H7 (cell line): ENCODE data around the gene TUBA4A. TPM values are rescaled to one million over a fixed set of nuclear protein-coding genes. Genes with fewer than 3 reads are reported as not detected.

Source experiments
- DNase-seq: peaks from one replicate; pipeline ENCODE4 v3.0.0; 2012
- H3K27me3 ChIP-seq: 2 replicates; pipeline ENCODE4 v1.6.0; 2011; ENCODE audit warnings: mild to moderate bottlenecking, low read length; ENCODE audit not compliant: control insufficient read depth, insufficient read depth
- H3K36me3 ChIP-seq: replicated peaks from 2 replicates; pipeline ENCODE4 v1.5.1; 2011; ENCODE audit warnings: low read length; ENCODE audit not compliant: control insufficient read depth, insufficient read depth
- H3K4me3 ChIP-seq: 2 replicates; pipeline ENCODE4 v1.5.1; 2011; ENCODE audit warnings: low read depth, mild to moderate bottlenecking, control low read depth, low read length, moderate library complexity; ENCODE audit not compliant: insufficient read depth
- total RNA-seq: library from RNA; depleted of rRNA; stranded (reverse); fragments of >200 nt; shearing (Covaris generic); gene quantifications from 2 replicates; pipeline ENCODE4 v1.2.3, GENCODE V29; 2014

TUBA4A gene
- total RNA-seq, 1 experiment from 2014 or later = 20.3 TPM

DNA sequence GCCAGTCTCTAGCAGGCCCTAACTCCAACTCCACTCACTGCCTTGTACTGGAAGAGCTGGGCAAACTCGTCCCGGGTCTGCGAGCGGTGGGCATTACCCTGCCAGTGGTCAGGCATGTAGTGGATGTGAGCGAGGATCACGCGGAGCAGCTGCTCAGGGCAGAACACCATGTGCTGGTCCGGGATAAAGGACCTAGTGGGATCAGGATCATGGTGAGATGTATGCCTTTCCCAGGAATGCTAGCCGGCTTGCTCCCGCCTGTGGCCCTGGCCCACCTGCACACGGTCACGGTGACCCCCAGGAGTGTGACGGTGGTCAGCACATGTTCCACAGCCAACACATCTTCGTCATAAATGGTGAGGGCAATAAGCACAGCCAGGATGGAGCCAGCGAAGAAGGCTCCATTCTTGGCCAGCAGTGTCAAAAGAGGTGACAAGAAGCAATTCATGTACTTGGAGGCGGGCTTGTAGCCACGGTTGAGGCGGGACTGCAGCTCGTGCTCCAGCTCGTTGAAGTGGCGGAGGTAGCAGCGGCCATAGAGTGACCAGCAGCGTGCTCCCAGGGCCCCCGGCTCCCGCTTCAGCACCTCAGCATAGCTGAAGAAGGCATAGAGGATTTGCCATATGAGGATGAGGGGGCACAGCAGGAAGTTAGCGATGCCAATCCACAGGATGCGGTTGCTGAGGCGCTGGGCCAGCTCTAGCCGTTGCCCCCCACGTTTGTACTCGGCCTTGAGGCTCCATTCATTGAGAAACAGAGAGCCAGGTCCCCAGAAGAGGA is 29.7 kb downstream of the TUBA4A start:
- H3K36me3 ChIP-seq = peaks cover 19% of the 10 kb centered on the region

DNA sequence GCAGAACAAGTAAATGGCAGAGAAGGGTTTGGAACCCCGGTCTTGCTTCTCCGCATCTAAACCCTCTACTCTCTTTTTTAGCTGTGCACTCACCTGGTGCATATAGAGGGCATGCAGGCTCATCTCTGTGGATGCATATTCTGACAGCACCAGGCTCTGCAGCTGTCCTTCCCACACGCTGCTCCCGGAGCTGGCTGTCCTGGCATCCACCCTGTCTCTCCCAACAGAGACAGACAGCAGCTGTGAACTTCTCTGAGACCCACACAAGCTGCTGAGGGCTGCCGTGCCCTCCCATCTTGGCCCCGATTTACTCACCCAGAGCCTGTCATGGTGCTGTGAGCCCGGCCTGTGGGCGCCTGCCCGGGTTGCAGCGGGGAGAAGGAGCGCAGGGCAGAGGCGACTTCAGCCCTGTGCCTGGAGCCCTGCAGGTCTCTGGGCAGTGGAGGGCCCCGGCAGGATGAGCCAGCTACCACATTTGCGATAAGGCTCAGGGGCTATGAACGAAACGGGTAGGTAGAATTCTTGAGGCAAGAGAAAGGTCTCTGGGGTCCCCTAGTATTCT is 31.7 kb downstream of the TUBA4A start:
- peaks cover 19% of the 10 kb centered on the region for H3K36me3 ChIP-seq
- no peaks in the 10 kb centered on the region for H3K27me3 ChIP-seq
- no peak for DNase-seq
- no peak overlapping the region for H3K4me3 ChIP-seq

More for the DNA sequence above, 29.7 kb downstream of the TUBA4A start:
- Histone ChIP-seq H3K4me3 (no peak overlapping the region), H3K27me3 (no peaks in the 10 kb centered on the region)
- DNase-seq = no peak

DNA sequence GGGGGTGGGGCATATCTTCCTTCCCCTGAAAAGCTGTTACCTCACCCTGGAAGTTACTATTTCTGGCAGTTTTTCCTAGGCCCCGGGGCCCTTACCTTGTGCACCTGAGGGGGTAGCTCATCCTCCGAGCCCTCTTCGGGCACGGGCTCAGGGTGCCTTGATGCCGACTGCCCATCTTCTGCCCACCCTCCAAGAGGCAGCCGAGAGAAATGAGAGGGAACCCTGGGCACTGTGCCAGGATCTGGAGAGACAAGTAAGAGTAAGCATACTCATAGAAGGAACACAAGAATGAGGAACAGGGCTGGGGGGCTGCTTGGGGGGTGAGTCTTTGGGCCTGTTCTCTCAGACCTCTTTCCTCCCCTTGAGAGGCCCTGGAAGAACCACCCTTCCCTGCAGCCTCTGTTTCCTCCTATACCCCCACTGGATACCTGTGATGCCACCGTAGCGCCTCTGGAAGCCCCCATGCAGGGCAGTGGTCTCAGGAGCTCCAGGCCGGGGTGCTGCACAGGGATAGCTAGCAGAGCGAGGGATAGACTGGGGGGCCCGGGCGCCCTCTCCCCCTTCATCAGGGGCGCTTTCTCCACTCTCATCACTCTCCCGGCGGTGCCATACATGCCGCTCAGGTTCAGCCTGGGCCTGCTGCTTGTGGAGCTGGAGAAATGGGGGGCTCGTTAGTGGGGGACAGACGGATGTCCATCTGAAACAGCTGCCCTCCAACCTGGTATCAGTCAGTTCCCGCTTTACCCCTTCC is 32.9 kb downstream of the TUBA4A start:
- no peak for DNase-seq
- Histone ChIP-seq H3K36me3 (peaks cover 18% of the 10 kb centered on the region), H3K4me3 (no peak overlapping the region), H3K27me3 (no peaks in the 10 kb centered on the region)

DNA sequence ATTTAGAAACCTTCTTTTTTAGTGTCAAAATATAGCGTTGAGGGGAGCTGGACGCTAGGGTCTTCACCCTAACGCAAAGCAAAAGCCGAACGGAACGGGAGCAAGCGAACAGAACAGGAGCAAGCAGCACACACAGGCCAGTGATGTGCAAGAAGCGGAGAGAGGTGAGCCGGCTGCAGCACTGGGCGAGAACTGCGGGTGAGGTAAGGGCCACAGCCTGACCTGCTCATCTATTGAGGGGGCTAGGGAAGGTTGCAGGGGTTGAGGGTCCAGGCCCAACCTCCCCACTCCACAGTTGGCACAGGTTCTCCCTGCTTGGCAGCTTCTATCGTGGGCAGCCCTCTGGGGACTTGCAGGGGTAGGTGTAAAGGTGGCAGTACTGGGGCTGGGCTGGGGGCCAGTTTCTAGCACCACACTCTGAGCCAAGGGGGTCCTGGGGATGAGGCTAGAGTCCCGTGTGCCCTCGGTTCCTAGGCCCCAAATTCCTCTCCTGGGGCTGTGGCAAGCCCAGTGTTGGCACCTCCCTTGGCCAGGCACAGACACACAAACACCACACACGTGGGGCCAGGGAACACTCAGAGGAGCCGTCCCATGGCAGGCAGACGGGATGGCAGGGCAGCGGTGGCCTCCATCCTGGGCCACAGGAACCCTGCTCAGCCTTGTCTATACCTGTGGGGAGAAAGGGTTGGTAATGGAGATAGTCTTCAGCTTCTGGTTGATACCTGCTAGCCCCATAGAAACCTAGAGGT is 33.8 kb downstream of the TUBA4A start:
- DNase-seq = peak; percentile 53
- H3K4me3 ChIP-seq = no peak overlapping the region
- no peaks in the 10 kb centered on the region for H3K27me3 ChIP-seq
- H3K36me3 ChIP-seq = peaks cover 18% of the 10 kb centered on the region

DNA sequence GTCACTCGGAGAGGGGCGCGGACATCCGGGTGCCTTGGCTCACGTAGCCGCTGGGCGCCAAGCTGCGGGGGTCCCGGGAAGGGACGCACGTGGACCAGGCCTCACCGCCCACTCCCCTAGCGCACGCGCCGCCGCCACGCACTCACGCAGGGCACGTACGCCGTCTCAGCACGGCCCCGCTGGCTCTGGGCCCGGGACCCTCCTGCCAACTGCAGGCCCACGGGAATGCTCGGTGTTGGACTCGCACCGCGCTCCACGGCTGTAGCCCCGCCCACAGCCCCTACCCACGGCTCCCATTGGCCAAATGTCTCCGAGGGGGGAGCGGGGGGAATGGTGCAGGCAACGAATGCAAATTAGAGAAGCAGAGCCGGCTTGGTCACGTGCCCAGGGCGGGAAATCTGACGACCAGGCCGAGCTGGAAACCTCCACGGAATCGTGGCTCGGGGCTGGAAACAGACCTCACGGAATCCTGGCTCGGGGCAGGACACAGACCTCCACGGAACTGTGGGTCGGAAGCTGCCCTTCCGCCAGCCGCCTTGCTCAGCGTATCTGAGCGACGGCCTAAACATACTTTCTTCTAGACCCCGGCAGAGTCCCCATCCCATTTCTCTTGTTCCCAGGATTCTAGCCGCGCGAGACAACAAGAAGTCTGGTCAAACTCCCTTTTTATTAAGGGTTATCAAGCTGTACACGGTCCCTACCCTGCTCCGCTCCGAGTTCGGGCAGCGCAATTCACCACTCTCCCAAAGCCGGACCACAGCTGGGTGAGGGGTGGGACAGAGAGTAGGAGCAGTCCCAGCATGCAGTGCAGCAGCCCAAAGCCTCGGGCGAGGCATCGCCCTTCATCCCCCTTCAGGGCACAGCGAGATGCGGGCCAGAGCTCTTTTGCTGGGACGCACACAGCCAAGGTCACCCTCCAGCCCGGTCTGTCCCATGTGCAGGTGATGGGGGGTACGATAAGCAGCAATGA is 34.7 kb downstream of the TUBA4A start, which contains the start of gene ABCB6:
Gene ABCB6, minus strand, starts transcription at position 227 of the 970 bp plus-strand sequence. CDS start 285 bp downstream, outside the sequence.
- no peaks in the 10 kb centered on the region for H3K27me3 ChIP-seq
- DNase-seq = peak; percentile 98
- peak within 1 kb of the TSS; percentile 74 for H3K4me3 ChIP-seq
- peaks cover 18% of the 10 kb centered on the region for H3K36me3 ChIP-seq

DNA sequence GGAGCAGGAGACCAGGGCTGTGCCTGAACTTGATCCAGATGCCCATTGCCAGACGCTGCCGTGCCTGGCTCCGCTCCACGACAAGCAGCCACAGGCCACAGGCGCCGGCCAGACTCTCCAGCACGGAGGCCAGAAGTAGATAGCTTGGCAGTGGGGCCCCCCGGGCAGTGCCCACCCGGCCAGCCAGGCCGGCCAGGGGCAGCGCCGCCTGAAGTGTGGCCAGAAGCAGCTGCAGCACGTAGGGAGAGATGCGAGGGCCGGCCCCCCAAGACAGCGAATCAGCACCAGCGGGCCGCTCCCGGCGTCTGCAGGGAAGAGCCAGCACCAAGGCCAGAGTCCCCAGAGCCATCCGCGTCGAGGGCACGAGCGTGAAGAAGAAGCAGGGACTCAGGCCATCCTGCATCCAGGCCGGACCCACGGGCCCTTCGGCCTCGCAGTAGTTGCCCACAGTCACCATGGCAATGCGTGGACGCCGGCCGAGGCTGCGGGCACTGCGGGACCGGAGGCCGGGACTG is 35.4 kb downstream of the TUBA4A start:
- peak; percentile 93 for DNase-seq
- Histone ChIP-seq H3K4me3 (peak overlapping the region; percentile 74), H3K36me3 (peaks cover 15% of the 10 kb centered on the region)

DNA sequence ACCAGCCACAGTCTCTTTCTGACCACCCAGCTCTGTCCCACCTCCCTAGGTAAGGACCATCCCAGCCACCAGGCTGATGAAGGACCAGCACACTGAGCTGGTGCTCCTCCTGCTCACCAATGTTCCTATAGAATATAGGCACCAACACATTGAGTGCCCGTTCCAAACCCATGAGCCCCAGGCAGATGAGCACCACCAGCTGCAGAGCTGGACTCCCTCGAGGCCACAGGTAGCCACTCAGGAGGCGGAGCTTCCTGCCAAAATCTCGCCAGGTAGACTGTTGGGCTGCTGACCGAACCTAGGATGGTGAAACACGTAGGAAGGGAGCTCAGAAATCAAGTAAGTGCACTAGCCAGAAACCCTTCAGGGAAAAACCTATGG is 37.2 kb downstream of the TUBA4A start:
- Histone ChIP-seq H3K36me3 (peaks cover 15% of the 10 kb centered on the region), H3K4me3 (no peak overlapping the region), H3K27me3 (no peaks in the 10 kb centered on the region)
- DNase-seq = no peak

More for the DNA sequence above, 35.4 kb downstream of the TUBA4A start:
- no peaks in the 10 kb centered on the region for H3K27me3 ChIP-seq

DNA sequence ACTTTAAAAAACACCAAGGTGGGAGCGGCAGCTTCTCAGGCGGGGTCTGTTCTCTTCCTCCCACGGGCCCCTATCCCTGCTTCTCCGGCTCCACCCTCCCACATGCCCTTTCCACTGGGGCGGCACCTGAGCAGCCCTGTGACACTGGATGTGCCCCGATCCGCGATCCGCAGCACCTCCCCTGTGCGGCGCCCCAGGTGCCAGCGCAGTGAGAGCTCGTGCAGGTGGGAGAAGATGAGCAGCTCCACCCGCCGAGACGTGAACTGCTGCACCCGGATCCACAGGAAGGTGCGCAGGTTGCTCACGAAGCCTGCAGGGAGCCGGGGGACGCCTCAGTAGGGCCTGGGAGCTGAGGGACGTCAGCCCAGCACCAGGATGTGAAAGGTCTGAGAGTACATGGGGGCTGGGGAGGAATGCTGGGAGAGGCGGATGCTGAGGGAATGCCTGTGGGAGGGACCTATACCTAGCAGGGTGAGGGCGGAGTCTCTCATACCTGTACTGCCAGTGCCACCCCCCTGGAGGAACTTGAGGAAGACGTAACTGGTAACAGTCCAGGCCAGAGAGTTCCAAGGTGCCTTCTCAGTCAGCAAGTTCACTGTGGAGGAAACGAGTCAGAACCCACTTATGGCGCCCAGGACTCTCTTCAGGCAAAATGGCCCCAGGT is 37.7 kb downstream of the TUBA4A start:
- Histone ChIP-seq H3K36me3 (peaks cover 19% of the 10 kb centered on the region), H3K4me3 (no peak overlapping the region), H3K27me3 (no peaks in the 10 kb centered on the region)
- DNase-seq = no peak

DNA sequence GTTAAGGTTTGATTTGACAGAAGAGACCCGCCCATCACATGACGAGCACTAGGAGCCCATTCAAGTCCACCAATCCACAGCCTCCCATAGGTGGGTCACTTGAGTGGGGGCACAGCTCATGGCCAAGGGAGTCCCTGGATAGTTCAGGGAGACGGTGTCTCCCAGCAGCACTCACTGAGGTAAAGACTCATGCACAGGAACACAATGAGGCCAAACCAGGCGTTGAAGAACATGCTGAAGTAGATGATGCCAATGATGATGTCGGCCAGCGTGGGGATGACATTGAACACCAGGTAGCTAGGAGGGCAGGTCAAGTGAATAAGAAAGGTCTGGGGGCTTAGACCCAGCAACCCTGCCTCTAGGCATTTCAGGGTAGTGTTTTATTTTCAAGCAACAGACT is 38.9 kb downstream of the TUBA4A start:
- DNase-seq = no peak
- H3K36me3 ChIP-seq = peaks cover 19% of the 10 kb centered on the region
- H3K4me3 ChIP-seq = no peak overlapping the region
- H3K27me3 ChIP-seq = no peaks in the 10 kb centered on the region

DNA sequence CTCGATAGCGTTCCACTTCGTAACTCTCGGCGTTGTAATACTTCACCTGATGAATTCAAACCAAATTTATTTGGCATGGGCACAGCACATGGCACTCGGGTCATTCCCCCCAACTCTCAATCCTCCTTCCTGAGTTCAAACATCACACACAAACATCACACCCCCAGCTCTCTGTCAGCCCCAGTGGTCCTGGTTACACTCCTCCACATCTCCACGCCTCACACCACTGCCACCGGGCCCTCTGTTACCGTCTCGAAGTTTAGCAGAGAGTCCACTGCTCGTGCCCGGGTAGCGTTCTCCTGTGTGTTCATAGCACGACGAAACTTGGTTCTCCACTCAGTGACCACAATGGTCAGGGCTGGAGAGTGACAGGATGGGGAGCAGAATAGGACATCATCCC is 39.6 kb downstream of the TUBA4A start:
- Histone ChIP-seq H3K36me3 (peaks cover 22% of the 10 kb centered on the region), H3K4me3 (no peak overlapping the region), H3K27me3 (no peaks in the 10 kb centered on the region)
- DNase-seq = no peak

DNA sequence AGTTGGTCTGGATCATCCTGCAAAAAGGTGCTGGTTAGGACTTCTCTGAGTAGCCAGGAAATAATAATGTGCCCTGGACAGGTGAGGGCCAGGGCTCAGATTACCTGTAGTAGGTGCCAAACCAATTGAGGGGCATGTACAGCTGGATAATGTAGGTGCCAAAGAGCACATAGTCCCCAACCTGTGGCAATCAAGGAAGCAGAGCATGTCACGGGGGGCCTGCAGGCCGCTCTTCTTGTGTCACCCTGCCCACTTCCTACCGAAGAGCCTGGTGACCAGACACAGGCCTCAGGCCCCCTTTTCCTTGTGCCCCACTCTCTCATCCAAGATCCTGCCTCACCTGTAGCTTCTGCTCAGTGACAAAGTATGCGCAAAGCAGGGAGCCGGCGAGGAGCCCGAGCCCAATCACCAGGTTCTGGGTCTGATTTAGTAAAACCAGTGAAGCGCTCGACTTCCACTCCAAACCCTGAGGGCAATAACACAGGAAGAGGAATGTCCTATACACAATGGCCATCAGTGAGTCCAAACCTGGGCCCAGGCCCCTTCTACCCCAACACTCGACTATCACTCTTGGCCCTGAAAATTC is 40.1 kb downstream of the TUBA4A start:
- H3K36me3 ChIP-seq = peaks cover 24% of the 10 kb centered on the region

DNA sequence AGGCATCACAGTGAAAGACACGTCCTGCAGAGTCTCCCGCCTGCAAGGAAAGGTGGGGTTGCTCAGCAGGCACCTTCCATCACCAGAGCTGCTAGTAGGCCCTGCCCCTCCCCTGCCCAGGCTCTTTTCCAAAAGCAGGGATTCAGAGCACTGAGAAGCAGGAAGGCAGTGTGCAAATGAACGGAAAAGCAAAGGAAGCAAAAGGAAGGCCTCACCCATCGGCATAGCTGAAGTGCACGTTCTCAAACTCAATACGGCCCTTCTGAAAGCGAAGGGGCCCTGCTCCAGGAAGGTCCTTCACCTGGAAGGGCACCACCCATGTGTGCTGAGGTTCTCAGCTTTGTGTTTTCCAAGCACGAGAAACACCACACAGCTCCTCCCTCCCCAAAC is 40.7 kb downstream of the TUBA4A start:
- no peaks in the 10 kb centered on the region for H3K27me3 ChIP-seq
- no peak overlapping the region for H3K4me3 ChIP-seq
- H3K36me3 ChIP-seq = peaks cover 24% of the 10 kb centered on the region
- DNase-seq = no peak

More for the DNA sequence above, 40.1 kb downstream of the TUBA4A start:
- no peaks in the 10 kb centered on the region for H3K27me3 ChIP-seq
- no peak for DNase-seq
- no peak overlapping the region for H3K4me3 ChIP-seq
